Naive thymus-derived CD8-positive, alpha-beta T cell (primary cell): ENCODE data around the gene CPOX. TPM values are rescaled to one million over a fixed set of nuclear protein-coding genes. Genes with fewer than 3 reads are reported as not detected.

Experiments
- ATAC-seq, 2 donors: fragments of 150-1000 bp; cut with Tn5 transposase in 1 of 2; sonication (Bioruptor Pico), chemical (Tn5 transposase) in 1 of 2; 1 replicate in 1 of 2; 2 replicates in 1 of 2; pipeline ENCODE4 v1.10.0; 2021; ENCODE audit warnings: mild to moderate bottlenecking in 2 of 2, moderate library complexity in 2 of 2
- POLR2A ChIA-PET: fragments of 350-600 bp; sonication (Branson Sonifier 250); formaldehyde crosslinking; loops from one replicate; lab custom pipeline; 2021; ENCODE audit warnings: antibody characterized with exemption; lab: Charles Lee
- DNase-seq, 10 donors: peaks; one replicate each; pipeline versions ENCODE4 v3.0.0 to v3.0.0-alpha.2; 2020 to 2022
- H3K27ac Mint-ChIP-seq, 10 donors: one replicate each; pipeline ENCODE4 v1.8.0; 2020 to 2022; ENCODE audit warnings: mild to moderate bottlenecking in 10 of 10, mixed read lengths in 10 of 10, moderate library complexity in 4 of 10, inconsistent platforms in 1 of 10
- H3K27me3 Mint-ChIP-seq, 5 donors: one replicate each; pipeline ENCODE4 v1.8.0; 2021 to 2022; ENCODE audit warnings: mixed read lengths in 5 of 5
- H3K36me3 Mint-ChIP-seq, 3 donors: one replicate each; pipeline ENCODE4 v1.8.0; 2020 to 2022; ENCODE audit warnings: mixed read lengths in 3 of 3, mild to moderate bottlenecking in 2 of 3, inconsistent platforms in 1 of 3
- H3K4me1 Mint-ChIP-seq, 4 donors: one replicate each; pipeline ENCODE4 v1.8.0; 2021 to 2022; ENCODE audit warnings: mixed read lengths in 4 of 4
- H3K4me3 Mint-ChIP-seq, 10 donors: one replicate each; pipeline ENCODE4 v1.8.0; 2020 to 2022; ENCODE audit warnings: mild to moderate bottlenecking in 10 of 10, mixed read lengths in 10 of 10, moderate library complexity in 6 of 10, inconsistent platforms in 1 of 10
- H3K9me3 Mint-ChIP-seq, 9 donors: one replicate each; pipeline ENCODE4 v1.8.0; 2020 to 2022; ENCODE audit warnings: mixed read lengths in 9 of 9, mild to moderate bottlenecking in 3 of 9, inconsistent platforms in 1 of 9, moderate library complexity in 1 of 9
- polyA plus RNA-seq, 3 donors: library from polyadenylated mRNA; unstranded; fragments of 300-500 nt; fragmentation: Illumina TruSeq; gene quantifications; one replicate each; pipeline ENCODE4 v1.2.3, GENCODE V29; 2021
- total RNA-seq, 8 experiments: library from RNA in 2 of 8; stranded (reverse) in 2 of 8; gene quantifications; one replicate each; pipeline ENCODE4 v1.2.3 and lab custom pipeline; 2021 to 2026

Gene CPOX
- total and polyA plus RNA-seq, 5 experiments from 2014 or later: 2.4 to 27.1 (median 3.4) TPM

- H3K4me1 Mint-ChIP-seq: peaks cover 20 to 50% (median 41%) of the 10 kb centered on the region in 4 donors
- H3K9me3 Mint-ChIP-seq: no peaks in the 10 kb centered on the region
- H3K27ac Mint-ChIP-seq: peak overlapping the region in 2 of 10 donors; percentile 0 to 85
- H3K4me3 Mint-ChIP-seq: no peak overlapping the region
- POLR2A ChIA-PET: no interaction called here
- H3K36me3 Mint-ChIP-seq: peaks cover 0 to 61% (median 6%) of the 10 kb centered on the region in 3 donors
- no peaks in the 10 kb centered on the region for H3K27me3 Mint-ChIP-seq
- no peak for DNase-seq
- ATAC-seq: no peak
These were observed 3.9 kb downstream of the CPOX start for GRCh38 chr3:98589331-98590036.

GRCh38 chr3:98588065-98588464 is 5.3 kb downstream of the CPOX start:
- Mint-ChIP-seq H3K27me3 (no peaks in the 10 kb centered on the region), H3K27ac (peak overlapping the region in 1 of 10 donors; percentile 73), H3K36me3 (peaks cover 0 to 69% (median 7%) of the 10 kb centered on the region in 3 donors), H3K4me3 (no peak overlapping the region), H3K4me1 (peaks cover 14 to 51% (median 34%) of the 10 kb centered on the region in 4 donors), H3K9me3 (no peaks in the 10 kb centered on the region)
- DNase-seq (no peak), ATAC-seq (no peak)
- POLR2A ChIA-PET: no interaction called here

DNA sequence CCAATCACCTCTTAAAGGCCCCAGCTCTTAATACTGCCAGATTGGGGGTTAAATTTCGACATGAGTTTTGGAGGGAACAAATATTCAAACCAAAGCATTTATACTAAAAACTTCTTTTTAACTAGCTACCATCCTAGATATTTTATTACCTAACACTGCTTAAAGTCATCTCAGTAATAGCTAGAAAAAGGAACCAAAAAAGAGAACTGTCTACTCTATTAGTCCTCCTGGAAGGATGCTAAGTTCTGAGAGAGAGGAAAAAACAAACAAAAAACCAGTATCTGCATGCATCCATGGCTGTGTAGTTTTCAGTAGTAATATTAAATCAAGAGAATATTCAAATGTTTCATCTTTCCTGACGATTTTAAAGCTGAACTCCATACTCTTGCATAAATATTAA is 5.8 kb downstream of the CPOX start:
- Mint-ChIP-seq H3K9me3 (no peaks in the 10 kb centered on the region), H3K27ac (no peak overlapping the region), H3K36me3 (peaks cover 0 to 72% (median 11%) of the 10 kb centered on the region in 3 donors), H3K4me1 (peaks cover 11 to 47% (median 31%) of the 10 kb centered on the region in 4 donors), H3K4me3 (no peak overlapping the region), H3K27me3 (no peaks in the 10 kb centered on the region)
- POLR2A ChIA-PET: no interaction called here
- DNase-seq (no peak), ATAC-seq (no peak)

DNA sequence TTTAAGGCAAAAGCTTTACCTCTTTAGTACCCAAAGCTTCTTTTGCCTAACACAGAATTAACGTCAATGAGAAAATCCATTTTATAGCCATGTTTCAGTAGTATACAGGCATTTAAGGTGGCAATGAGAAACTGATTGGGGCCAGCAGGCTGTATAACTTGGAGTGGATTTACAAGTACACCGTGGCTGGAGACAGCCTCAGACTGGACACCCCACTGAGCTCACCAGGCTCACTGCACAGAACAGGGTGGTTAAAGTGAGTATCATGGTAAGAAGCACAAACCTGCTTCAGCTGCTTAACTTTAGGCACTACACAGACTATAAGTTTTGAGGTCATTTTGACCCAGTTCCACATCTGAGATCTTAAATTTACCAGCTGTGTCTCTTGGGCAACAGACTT is 8.9 kb downstream of the CPOX start:
- H3K27ac Mint-ChIP-seq: peak overlapping the region in 2 of 10 donors; percentile 46 to 58
- no peaks in the 10 kb centered on the region for H3K9me3 Mint-ChIP-seq
- no peak for DNase-seq
- no peak overlapping the region for H3K4me3 Mint-ChIP-seq
- no peak for ATAC-seq
- H3K4me1 Mint-ChIP-seq: peaks cover 4 to 26% (median 11%) of the 10 kb centered on the region in 4 donors
- H3K36me3 Mint-ChIP-seq: peaks cover 6 to 85% (median 13%) of the 10 kb centered on the region in 3 donors
- H3K27me3 Mint-ChIP-seq: no peaks in the 10 kb centered on the region
- POLR2A ChIA-PET: no interaction called here

DNA sequence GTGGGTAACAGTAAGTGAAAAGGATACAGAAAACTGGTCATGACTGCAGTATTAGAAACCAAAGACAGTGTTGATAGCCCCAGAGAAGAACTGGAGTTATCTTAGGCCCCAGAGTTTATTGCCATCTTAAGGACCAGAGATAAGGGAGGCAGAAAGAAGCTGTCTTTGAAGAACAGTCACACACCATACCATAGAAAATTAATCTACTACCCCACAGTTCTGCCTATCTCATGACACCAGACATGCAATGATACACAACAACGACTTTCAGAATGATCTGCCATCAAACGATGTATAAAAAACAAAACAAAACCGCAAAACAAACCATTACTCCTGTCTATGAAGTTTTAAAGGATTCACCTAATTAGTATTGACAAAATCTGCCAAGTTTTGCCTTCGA is 9.6 kb downstream of the CPOX start:
- H3K9me3 Mint-ChIP-seq: no peaks in the 10 kb centered on the region
- no peaks in the 10 kb centered on the region for H3K27me3 Mint-ChIP-seq
- POLR2A ChIA-PET: no interaction called here

DNA sequence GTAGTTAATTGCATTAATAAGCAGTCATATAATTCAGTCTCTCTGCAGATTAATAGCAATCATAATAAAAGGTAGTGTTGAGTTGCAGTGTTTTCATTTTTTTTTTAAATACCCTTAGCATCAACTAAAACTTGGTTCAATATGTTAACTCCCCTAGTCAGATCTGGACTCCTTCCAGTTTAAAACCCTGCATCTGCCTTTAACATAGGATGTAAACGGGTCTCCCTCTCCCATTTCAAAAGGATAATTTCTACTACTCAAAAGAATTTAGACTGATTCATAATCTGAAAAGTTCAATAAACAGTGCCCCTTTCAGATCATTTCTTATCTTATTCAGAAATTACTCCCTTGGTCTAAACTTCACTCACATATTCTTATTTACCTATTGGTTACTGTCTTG is 11.4 kb downstream of the CPOX start:
- peak overlapping the region in 4 of 10 donors; percentile 0 to 41 (median 28) for H3K27ac Mint-ChIP-seq
- ATAC-seq (no peak), DNase-seq (no peak)
- H3K27me3 Mint-ChIP-seq: no peaks in the 10 kb centered on the region
- no peaks in the 10 kb centered on the region for H3K9me3 Mint-ChIP-seq
- peaks cover 7 to 77% (median 15%) of the 10 kb centered on the region in 3 donors for H3K36me3 Mint-ChIP-seq
- H3K4me3 Mint-ChIP-seq: no peak overlapping the region
- H3K4me1 Mint-ChIP-seq: peaks cover 0 to 23% (median 5%) of the 10 kb centered on the region in 4 donors
- POLR2A ChIA-PET: no interaction called here

More for the DNA sequence above, 9.6 kb downstream of the CPOX start:
- H3K36me3 Mint-ChIP-seq: peaks cover 6 to 81% (median 13%) of the 10 kb centered on the region in 3 donors
- ATAC-seq (no peak), DNase-seq (no peak)
- H3K4me3 Mint-ChIP-seq: no peak overlapping the region
- peak overlapping the region in 6 of 10 donors; percentile 7 to 77 (median 32) for H3K27ac Mint-ChIP-seq
- H3K4me1 Mint-ChIP-seq: peaks cover 0 to 20% (median 7%) of the 10 kb centered on the region in 4 donors

DNA sequence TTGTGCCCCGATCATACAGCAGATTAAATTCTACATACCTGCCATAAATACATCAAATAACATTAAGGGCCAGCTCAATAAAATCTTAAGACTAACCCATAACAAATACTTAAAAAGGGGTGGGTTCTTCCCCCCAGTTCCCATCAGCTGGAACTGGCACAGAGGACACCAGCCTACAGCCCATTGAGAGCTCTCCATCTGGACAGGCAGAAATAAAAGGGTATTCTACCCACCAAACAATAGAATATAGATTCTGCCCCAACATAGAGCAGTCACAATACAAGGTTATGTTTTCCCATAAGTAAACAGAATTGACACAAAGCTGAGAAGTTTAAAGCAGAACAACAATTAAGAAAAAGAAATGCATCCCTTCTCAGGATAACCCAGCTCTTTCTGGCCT is 11.9 kb downstream of the CPOX start:
- H3K9me3 Mint-ChIP-seq: no peaks in the 10 kb centered on the region
- POLR2A ChIA-PET: no interaction called here
- DNase-seq (no peak), ATAC-seq (no peak)
- H3K27me3 Mint-ChIP-seq: no peaks in the 10 kb centered on the region
- peak overlapping the region in 4 of 10 donors; percentile 8 to 36 (median 24) for H3K27ac Mint-ChIP-seq
- H3K4me1 Mint-ChIP-seq: peaks cover 0 to 28% (median 5%) of the 10 kb centered on the region in 4 donors
- no peak overlapping the region for H3K4me3 Mint-ChIP-seq
- peaks cover 12 to 76% (median 15%) of the 10 kb centered on the region in 3 donors for H3K36me3 Mint-ChIP-seq

GRCh38 chr3:98580401-98581386 is 12.7 kb downstream of the CPOX start:
- POLR2A ChIA-PET: no interaction called here
- Mint-ChIP-seq H3K27ac (peak overlapping the region in 4 of 10 donors; percentile 10 to 45 (median 36)), H3K4me3 (no peak overlapping the region), H3K27me3 (no peaks in the 10 kb centered on the region), H3K4me1 (peaks cover 0 to 28% (median 5%) of the 10 kb centered on the region in 4 donors), H3K9me3 (no peaks in the 10 kb centered on the region), H3K36me3 (peaks cover 12 to 72% (median 14%) of the 10 kb centered on the region in 3 donors)
- ATAC-seq (no peak), DNase-seq (no peak)

GRCh38 chr3:98577178-98577895 is 16.1 kb downstream of the CPOX start:
- Mint-ChIP-seq H3K9me3 (no peaks in the 10 kb centered on the region), H3K27me3 (peaks cover 0 to 3% (median 0%) of the 10 kb centered on the region in 5 donors), H3K36me3 (peaks cover 5 to 48% (median 12%) of the 10 kb centered on the region in 3 donors), H3K27ac (peak overlapping the region; percentile 3 to 81 (median 40)), H3K4me1 (peaks cover 4 to 19% (median 8%) of the 10 kb centered on the region in 4 donors), H3K4me3 (no peak overlapping the region)
- ATAC-seq (no peak), DNase-seq (no peak)
- POLR2A ChIA-PET: no interaction called here

GRCh38 chr3:98574132-98574531 is 19.3 kb downstream of the CPOX start:
- Mint-ChIP-seq H3K27ac (peak overlapping the region in 1 of 10 donors; percentile 39), H3K4me3 (no peak overlapping the region), H3K36me3 (peaks cover 3 to 23% (median 6%) of the 10 kb centered on the region in 3 donors), H3K4me1 (peaks cover 6 to 14% (median 9%) of the 10 kb centered on the region in 4 donors), H3K9me3 (no peaks in the 10 kb centered on the region), H3K27me3 (peaks cover 0 to 3% (median 0%) of the 10 kb centered on the region in 5 donors)
- DNase-seq (no peak), ATAC-seq (no peak)
- POLR2A ChIA-PET: no interaction called here

DNA sequence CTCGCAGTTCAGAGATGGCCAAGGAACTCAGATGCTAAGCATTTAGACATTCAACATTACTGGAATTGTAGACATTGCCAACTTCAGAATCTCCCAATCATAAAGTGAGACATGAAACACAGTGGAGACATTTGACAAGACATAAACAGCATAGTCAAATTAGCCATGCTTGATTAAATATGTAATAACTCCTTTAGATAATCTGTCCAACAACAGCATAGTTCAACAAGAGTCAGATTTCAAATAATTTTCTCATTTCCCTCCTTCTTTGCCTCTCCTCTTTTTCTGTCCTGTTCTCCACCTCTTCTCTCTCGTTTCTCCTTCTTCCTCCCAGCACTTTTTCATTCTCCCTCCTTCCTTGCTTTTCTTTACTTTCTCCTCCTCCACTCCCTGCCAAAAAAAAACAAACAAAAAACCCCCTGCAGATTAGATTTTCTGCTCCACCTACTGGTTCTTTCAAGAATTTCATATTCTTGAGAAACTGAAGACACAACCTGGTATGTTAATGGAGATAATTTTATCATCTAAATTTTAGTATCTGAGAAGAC is 20.2 kb downstream of the CPOX start:
- peaks cover 3 to 19% (median 6%) of the 10 kb centered on the region in 3 donors for H3K36me3 Mint-ChIP-seq
- H3K4me1 Mint-ChIP-seq: peaks cover 7 to 19% (median 14%) of the 10 kb centered on the region in 4 donors
- no peaks in the 10 kb centered on the region for H3K9me3 Mint-ChIP-seq
- H3K4me3 Mint-ChIP-seq: peak overlapping the region in 2 of 10 donors; percentile 10 to 14
- peaks cover 0 to 3% (median 0%) of the 10 kb centered on the region in 5 donors for H3K27me3 Mint-ChIP-seq
- POLR2A ChIA-PET: no interaction called here
- peak in 1 of 10 donors; percentile 21 for DNase-seq
- no peak for ATAC-seq
- peak overlapping the region in 8 of 10 donors; percentile 34 to 61 (median 47) for H3K27ac Mint-ChIP-seq
